Stomach (tissue), 9 donors: ENCODE data around the gene P2RY1. TPM values are rescaled to one million over a fixed set of nuclear protein-coding genes. Genes with fewer than 3 reads are reported as not detected.
A peak's percentile ranks its signal among the peaks of the same experiment; 100 is the strongest.
"Not testable (repeated sequence)": the region's sequence is repeated elsewhere in the genome, so short reads cannot be mapped to it uniquely, and the experiment has no call there.

Experiments used
- DNase-seq, 2 donors: peaks; one replicate each; pipeline versions ENCODE4 v3.0.0 to v3.0.0-alpha.2; 2013 to 2019
- H3K27ac ChIP-seq, 5 donors: fragments of 200-600 bp in 4 of 5; sonication (generic) in 4 of 5; one replicate each; pipeline ENCODE4 v1.5.1; 2013 to 2019; ENCODE audit warnings: mild to moderate bottlenecking in 1 of 5, moderate library complexity in 1 of 5
- H3K27me3 ChIP-seq, 3 donors: fragments of 200-600 bp; sonication (generic); one replicate each; pipeline ENCODE4 v1.5.1; 2017 to 2019; ENCODE audit warnings: mixed run types in 1 of 3
- H3K36me3 ChIP-seq, 4 donors: fragments of 200-600 bp; sonication (generic); 1 replicate in 3 of 4; 2 replicates in 1 of 4; pipeline ENCODE4 v1.5.1; 2016 to 2019
- H3K4me1 ChIP-seq, 4 donors: fragments of 200-600 bp; sonication (generic); one replicate each; pipeline ENCODE4 v1.5.1; 2016 to 2019
- H3K4me3 ChIP-seq, 4 donors: fragments of 200-600 bp; sonication (generic) in 3 of 4; one replicate each; pipeline ENCODE4 v1.5.1; 2016 to 2019; ENCODE audit warnings: mild to moderate bottlenecking in 1 of 4
- H3K9me3 ChIP-seq, 4 donors: fragments of 200-600 bp; sonication (generic); one replicate each; pipeline ENCODE4 v1.5.1; 2016 to 2019
- CTCF ChIP-seq, 7 experiments: fragments of 450-650 bp in 4 of 7; fragments of 200-600 bp in 3 of 7; sonication (generic) in 3 of 7; IDR thresholded peaks; one replicate each; pipeline ENCODE4 v1.5.1; 2016 to 2019; ENCODE audit warnings: antibody characterized with exemption in 7 of 7, control low read depth in 2 of 7, mild to moderate bottlenecking in 1 of 7
- EP300 ChIP-seq: sonication (generic); formaldehyde crosslinking; IDR thresholded peaks from one replicate; pipeline ENCODE4 v1.6.1; 2017; ENCODE audit warnings: antibody characterized with exemption
- POLR2A ChIP-seq, 4 donors: fragments of 450-650 bp; IDR thresholded peaks; one replicate each; pipeline ENCODE4 v1.6.1; 2016; ENCODE audit warnings: antibody characterized with exemption in 4 of 4, control low read depth in 2 of 4, mild to moderate bottlenecking in 1 of 4, moderate library complexity in 1 of 4
- POLR2AphosphoS5 ChIP-seq, 3 donors: sonication (generic); formaldehyde crosslinking; IDR thresholded peaks; one replicate each; pipeline ENCODE4 v1.6.1; 2016; ENCODE audit warnings: antibody characterized with exemption in 3 of 3
- WGBS, 5 donors: extraction: QIAGEN DNeasy Blood & Tissue Kit in 3 of 5; methylation state at CpG; one replicate each; pipeline versions ENCODE4 v1.1.5 to v1.1.7; 2013 to 2018; 5-methylcytosine and 5-hydroxymethylcytosine counted together
- intact Hi-C: fragments of 100-400 bp; cut with DNase I; formaldehyde crosslinking; loops from one replicate; pipeline ENCODE4 v1.15.1; 2023; ENCODE audit warnings: low total_unique reads
- polyA plus RNA-seq, 3 donors: library from polyadenylated mRNA; stranded (reverse); fragments of 200-250 nt; gene quantifications; one replicate each; pipeline ENCODE4 v1.2.3, GENCODE V29; 2013
- total RNA-seq, 5 donors: library from RNA; depleted of rRNA; stranded (reverse); fragments of >200 nt; gene quantifications; one replicate each; pipeline versions ENCODE4 v1.1.0 to v1.2.3, GENCODE V29; 2014 to 2016
- donor health status: healthy with polysubstance abuse.
- donor health status: Bipolar disorder and iron deficiency.
- donor health status: healthy.

Gene P2RY1
- total and polyA plus RNA-seq, 8 donors = under 0.01 to 29.0 (median 0.80) TPM

GRCh38 chr3:152860736-152861135 lies 25.8 kb downstream of the P2RY1 start:
- WGBS, 5 donors = 82 to 97% (median 92%) methylated on average over 1 of the region's 1 CpG
- Histone ChIP-seq H3K27ac (no peak overlapping the region), H3K4me3 (no peak overlapping the region), H3K36me3 (no peaks in the 10 kb centered on the region), H3K9me3 (no peaks in the 10 kb centered on the region), H3K27me3 (no peaks in the 10 kb centered on the region), H3K4me1 (no peaks in the 10 kb centered on the region)
- TF ChIP-seq EP300 (no peak), CTCF (IDR thresholded peaks at IDR 0.05) (no peak), POLR2A (IDR thresholded peaks at IDR 0.05) (no peak), POLR2AphosphoS5 (IDR thresholded peaks at IDR 0.05) (no peak)
- no peak for DNase-seq
- intact Hi-C loops = no loop called here

GRCh38 chr3:152865668-152866245 lies 30.8 kb downstream of the P2RY1 start:
- TF ChIP-seq POLR2A (IDR thresholded peaks at IDR 0.05) = no peak
- no peak for TF ChIP-seq POLR2AphosphoS5 (IDR thresholded peaks at IDR 0.05)
- no peak for TF ChIP-seq EP300
- TF ChIP-seq CTCF (IDR thresholded peaks at IDR 0.05) = no peak

GRCh38 chr3:152870027-152870426 lies 35.1 kb downstream of the P2RY1 start:
- Histone ChIP-seq H3K36me3 (no peaks in the 10 kb centered on the region), H3K27me3 (no peaks in the 10 kb centered on the region), H3K27ac (no peak overlapping the region), H3K4me3 (no peak overlapping the region), H3K4me1 (no peaks in the 10 kb centered on the region), H3K9me3 (peaks cover 0 to 10% (median 7%) of the 10 kb centered on the region in 4 donors)
- DNase-seq = peak in 1 of 2 donors; percentile 4
- intact Hi-C loops = no loop called here
- WGBS, 5 donors = 79 to 96% (median 92%) methylated on average over 5 of the region's 5 CpGs
- TF ChIP-seq POLR2AphosphoS5 (IDR thresholded peaks at IDR 0.05) = no peak
- TF ChIP-seq CTCF (IDR thresholded peaks at IDR 0.05) = no peak

More at GRCh38 chr3:152865668-152866245, 30.8 kb downstream of the P2RY1 start:
- Histone ChIP-seq H3K36me3 (no peaks in the 10 kb centered on the region), H3K27me3 (no peaks in the 10 kb centered on the region), H3K9me3 (no peaks in the 10 kb centered on the region), H3K4me1 (no peaks in the 10 kb centered on the region), H3K4me3 (no peak overlapping the region), H3K27ac (no peak overlapping the region)
- no peak for DNase-seq
- intact Hi-C loops = no loop called here

- H3K4me1 ChIP-seq, H3K27me3 ChIP-seq, intact Hi-C loops, H3K9me3 ChIP-seq, DNase-seq, H3K4me3 ChIP-seq, H3K27ac ChIP-seq, H3K36me3 ChIP-seq: not testable (repeated sequence)
These were observed 38.4 kb downstream of the P2RY1 start for GRCh38 chr3:152873314-152873713.

GRCh38 chr3:152874896-152875749 lies 40.2 kb downstream of the P2RY1 start:
- no peak overlapping the region for H3K4me3 ChIP-seq
- TF ChIP-seq POLR2A (IDR thresholded peaks at IDR 0.05) (no peak), CTCF (IDR thresholded peaks at IDR 0.05) (no peak), EP300 (no peak), POLR2AphosphoS5 (IDR thresholded peaks at IDR 0.05) (no peak)
- intact Hi-C loops = no loop called here
- no peak overlapping the region for H3K27ac ChIP-seq
- peaks cover 0 to 10% (median 7%) of the 10 kb centered on the region in 4 donors for H3K9me3 ChIP-seq
- H3K36me3 ChIP-seq = no peaks in the 10 kb centered on the region
- no peaks in the 10 kb centered on the region for H3K27me3 ChIP-seq
- no peak for DNase-seq
- H3K4me1 ChIP-seq = no peaks in the 10 kb centered on the region
